Measurements from ENCODE around the gene TBC1D2B.

Gene TBC1D2B

DNA sequence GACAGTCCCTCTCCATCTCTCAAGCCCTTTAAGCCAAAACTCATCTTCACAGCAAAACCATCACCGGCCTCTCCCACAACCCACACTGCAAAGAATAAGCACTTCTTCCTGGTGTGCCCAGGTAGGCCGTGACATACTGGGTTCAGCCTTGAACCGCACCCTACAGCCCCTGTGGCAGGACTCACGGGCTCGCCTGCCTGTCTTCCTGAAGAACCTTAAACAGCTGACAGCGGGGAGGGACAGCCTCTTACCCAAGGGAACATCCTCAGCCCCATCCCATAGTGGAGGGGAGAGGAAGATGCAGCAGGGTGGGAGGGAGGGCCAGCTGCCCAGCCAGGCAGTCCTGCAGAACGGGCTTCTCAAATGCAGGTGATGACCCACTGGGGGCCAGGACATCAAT, 40.2 kb downstream of the TBC1D2B start:
- TF ChIP-seq POLR2AphosphoS5 (IDR thresholded peaks at IDR 0.05; ENCODE audit: low read depth) (no peak), GABPA (IDR thresholded peaks at IDR 0.05; ENCODE audit: low read depth) (no peak), SPI1 (IDR thresholded peaks at IDR 0.05; ENCODE audit: borderline replicate concordance, low read depth) (no peak)
- TF ChIP-seq, protein P1, sequence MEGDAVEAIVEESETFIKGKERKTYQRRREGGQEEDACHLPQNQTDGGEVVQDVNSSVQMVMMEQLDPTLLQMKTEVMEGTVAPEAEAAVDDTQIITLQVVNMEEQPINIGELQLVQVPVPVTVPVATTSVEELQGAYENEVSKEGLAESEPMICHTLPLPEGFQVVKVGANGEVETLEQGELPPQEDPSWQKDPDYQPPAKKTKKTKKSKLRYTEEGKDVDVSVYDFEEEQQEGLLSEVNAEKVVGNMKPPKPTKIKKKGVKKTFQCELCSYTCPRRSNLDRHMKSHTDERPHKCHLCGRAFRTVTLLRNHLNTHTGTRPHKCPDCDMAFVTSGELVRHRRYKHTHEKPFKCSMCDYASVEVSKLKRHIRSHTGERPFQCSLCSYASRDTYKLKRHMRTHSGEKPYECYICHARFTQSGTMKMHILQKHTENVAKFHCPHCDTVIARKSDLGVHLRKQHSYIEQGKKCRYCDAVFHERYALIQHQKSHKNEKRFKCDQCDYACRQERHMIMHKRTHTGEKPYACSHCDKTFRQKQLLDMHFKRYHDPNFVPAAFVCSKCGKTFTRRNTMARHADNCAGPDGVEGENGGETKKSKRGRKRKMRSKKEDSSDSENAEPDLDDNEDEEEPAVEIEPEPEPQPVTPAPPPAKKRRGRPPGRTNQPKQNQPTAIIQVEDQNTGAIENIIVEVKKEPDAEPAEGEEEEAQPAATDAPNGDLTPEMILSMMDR (IDR thresholded peaks at IDR 0.05; ENCODE audit: insufficient read depth, low read length) = no peak
- TF ChIP-seq, protein P2, sequence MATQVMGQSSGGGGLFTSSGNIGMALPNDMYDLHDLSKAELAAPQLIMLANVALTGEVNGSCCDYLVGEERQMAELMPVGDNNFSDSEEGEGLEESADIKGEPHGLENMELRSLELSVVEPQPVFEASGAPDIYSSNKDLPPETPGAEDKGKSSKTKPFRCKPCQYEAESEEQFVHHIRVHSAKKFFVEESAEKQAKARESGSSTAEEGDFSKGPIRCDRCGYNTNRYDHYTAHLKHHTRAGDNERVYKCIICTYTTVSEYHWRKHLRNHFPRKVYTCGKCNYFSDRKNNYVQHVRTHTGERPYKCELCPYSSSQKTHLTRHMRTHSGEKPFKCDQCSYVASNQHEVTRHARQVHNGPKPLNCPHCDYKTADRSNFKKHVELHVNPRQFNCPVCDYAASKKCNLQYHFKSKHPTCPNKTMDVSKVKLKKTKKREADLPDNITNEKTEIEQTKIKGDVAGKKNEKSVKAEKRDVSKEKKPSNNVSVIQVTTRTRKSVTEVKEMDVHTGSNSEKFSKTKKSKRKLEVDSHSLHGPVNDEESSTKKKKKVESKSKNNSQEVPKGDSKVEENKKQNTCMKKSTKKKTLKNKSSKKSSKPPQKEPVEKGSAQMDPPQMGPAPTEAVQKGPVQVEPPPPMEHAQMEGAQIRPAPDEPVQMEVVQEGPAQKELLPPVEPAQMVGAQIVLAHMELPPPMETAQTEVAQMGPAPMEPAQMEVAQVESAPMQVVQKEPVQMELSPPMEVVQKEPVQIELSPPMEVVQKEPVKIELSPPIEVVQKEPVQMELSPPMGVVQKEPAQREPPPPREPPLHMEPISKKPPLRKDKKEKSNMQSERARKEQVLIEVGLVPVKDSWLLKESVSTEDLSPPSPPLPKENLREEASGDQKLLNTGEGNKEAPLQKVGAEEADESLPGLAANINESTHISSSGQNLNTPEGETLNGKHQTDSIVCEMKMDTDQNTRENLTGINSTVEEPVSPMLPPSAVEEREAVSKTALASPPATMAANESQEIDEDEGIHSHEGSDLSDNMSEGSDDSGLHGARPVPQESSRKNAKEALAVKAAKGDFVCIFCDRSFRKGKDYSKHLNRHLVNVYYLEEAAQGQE (IDR thresholded peaks at IDR 0.05; ENCODE audit: insufficient replicate concordance, low read depth) = no peak

DNA sequence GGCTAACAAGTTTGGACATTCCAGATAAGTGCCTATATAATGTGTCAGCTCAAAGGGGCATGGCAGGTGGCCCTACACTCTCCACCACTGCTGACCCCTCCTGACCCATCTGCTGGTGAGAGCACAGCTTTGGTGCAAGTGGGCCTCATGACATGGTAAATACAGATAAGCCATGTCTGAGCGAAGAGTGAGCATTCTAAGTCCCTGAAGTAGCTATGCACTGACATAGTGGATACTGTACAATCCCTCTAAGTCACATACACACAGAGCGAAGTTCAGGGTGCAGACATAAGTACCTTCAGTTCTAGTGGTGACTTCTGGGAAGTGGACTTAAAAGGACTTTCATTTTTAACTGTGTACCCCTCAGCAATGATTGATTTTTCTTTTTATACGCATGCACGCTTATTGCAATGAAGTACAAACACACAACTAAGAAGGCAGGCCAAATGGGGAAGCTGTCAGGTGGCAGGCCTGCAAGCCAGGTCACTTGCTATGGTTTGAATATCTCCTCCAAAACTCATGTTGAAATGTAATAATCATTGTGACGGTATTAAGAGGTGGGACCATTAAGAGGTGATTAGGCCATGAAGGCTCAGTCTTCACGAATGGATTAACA, 41.5 kb downstream of the TBC1D2B start:
- Histone ChIP-seq H3K27me3 (ENCODE audit: insufficient read depth, poor library complexity, severe bottlenecking) (no peaks in the 10 kb centered on the region), H3K27ac (replicated peaks) (peak overlapping the region; percentile 72), H3K4me3 (replicated peaks; ENCODE audit: insufficient read depth, low read length) (no peak overlapping the region)
- TF ChIP-seq, protein P1 (IDR thresholded peaks at IDR 0.05; ENCODE audit: insufficient read depth, low read length) = no peak
- TF ChIP-seq, protein P2 (IDR thresholded peaks at IDR 0.05; ENCODE audit: insufficient replicate concordance, low read depth) = no peak
- TF ChIP-seq POLR2AphosphoS5 (IDR thresholded peaks at IDR 0.05; ENCODE audit: low read depth) = no peak
- DNase-seq (ENCODE audit: low read depth in 1 of 2, low spot score in 1 of 2) = peak in 1 of 2 experiments; percentile 25

More for the DNA sequence above, 40.2 kb downstream of the TBC1D2B start:
- Histone ChIP-seq H3K27me3 (ENCODE audit: insufficient read depth, poor library complexity, severe bottlenecking) (no peaks in the 10 kb centered on the region), H3K4me3 (replicated peaks; ENCODE audit: insufficient read depth, low read length) (no peak overlapping the region), H3K27ac (replicated peaks) (no peak overlapping the region; the same call in 1 of the 2 replicates)
- no peak for DNase-seq (ENCODE audit: low read depth in 1 of 2, low spot score in 1 of 2)

DNA sequence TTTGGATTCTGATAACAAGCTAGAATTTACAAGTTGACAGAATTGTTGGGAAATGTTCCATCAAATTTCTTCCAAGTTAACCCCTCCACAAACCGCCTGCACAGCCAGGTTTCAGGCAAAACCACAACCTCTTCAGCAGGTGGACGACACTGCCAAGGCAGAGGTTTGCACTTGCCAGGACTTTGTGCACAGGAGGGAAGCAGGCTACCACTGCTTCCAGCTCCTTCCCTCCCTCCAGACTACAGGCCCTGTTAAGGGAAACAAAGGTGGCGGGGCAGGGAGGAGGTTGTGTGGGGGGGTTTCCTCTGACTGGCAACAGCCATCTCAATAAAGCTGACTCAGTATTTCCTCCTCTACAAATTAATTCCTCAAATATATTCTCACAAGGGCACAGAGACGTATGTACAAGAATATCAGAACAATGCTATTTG, 42.2 kb downstream of the TBC1D2B start:
- TF ChIP-seq, protein P1 (IDR thresholded peaks at IDR 0.05; ENCODE audit: insufficient read depth, low read length) = no peak
- TF ChIP-seq POLR2AphosphoS5 (IDR thresholded peaks at IDR 0.05; ENCODE audit: low read depth) = peak; percentile 47; the same call in 1 of the 2 replicates
- H3K27ac ChIP-seq (replicated peaks) = peak overlapping the region; percentile 72
- DNase-seq (ENCODE audit: low read depth in 1 of 2, low spot score in 1 of 2) = peak in 1 of 2 experiments; percentile 56
- H3K27me3 ChIP-seq (ENCODE audit: insufficient read depth, poor library complexity, severe bottlenecking) = no peaks in the 10 kb centered on the region
- H3K4me3 ChIP-seq (replicated peaks; ENCODE audit: insufficient read depth, low read length) = no peak overlapping the region

All from HL-60 (cell line).